ENCODE data around the gene ACRV1.

The ACRV1 gene

GRCh38 chr11:125679397-125679796, 1.2 kb downstream of the ACRV1 start:
- no peak for FAIRE-seq
- DNase-seq (ENCODE audit: insufficient read length, low spot score): no peak

GRCh38 chr11:125675196-125675595, 5.5 kb downstream of the ACRV1 start:
- DNase-seq (ENCODE audit: insufficient read length, low spot score) (no peak), FAIRE-seq (no peak)
- no peak for TF ChIP-seq POLR2A (IDR thresholded peaks at IDR 0.05; ENCODE audit: low read depth, low read length)

More at GRCh38 chr11:125679397-125679796, 1.2 kb downstream of the ACRV1 start:
- TF ChIP-seq POLR2A (IDR thresholded peaks at IDR 0.05; ENCODE audit: low read depth, low read length): no peak

DNA sequence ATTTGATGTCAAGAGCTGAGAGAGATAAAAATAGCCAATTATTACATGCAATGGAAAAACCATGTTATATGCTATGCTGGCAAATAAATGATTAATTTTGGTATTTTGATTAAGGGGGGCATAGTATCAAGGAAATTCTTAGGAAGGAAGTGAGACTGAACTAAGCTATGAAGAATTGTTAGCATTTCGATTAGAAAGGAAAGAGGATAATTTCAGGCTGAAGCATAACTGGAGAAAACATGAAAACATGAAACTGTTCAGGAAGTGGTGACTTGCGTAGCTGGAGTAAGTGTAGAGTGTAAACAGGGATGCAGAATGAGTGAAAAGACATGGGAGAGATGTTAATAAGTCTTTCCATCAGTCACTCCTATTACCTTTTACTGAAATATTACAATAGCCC, 6.4 kb downstream of the ACRV1 start:
- no peak for FAIRE-seq
- no peak for DNase-seq (ENCODE audit: insufficient read length, low spot score)
- TF ChIP-seq POLR2A (IDR thresholded peaks at IDR 0.05; ENCODE audit: low read depth, low read length): no peak

- FAIRE-seq (no peak), DNase-seq (ENCODE audit: insufficient read length, low spot score) (no peak)
- TF ChIP-seq POLR2A (IDR thresholded peaks at IDR 0.05; ENCODE audit: low read depth, low read length): no peak
Observed at GRCh38 chr11:125671561-125671960, 9.1 kb downstream of the ACRV1 start.

- no peak for DNase-seq (ENCODE audit: insufficient read length, low spot score)
- no peak for FAIRE-seq
- TF ChIP-seq POLR2A (IDR thresholded peaks at IDR 0.05; ENCODE audit: low read depth, low read length): no peak
Observed at GRCh38 chr11:125670172-125670571, 10.5 kb downstream of the ACRV1 start.

DNA sequence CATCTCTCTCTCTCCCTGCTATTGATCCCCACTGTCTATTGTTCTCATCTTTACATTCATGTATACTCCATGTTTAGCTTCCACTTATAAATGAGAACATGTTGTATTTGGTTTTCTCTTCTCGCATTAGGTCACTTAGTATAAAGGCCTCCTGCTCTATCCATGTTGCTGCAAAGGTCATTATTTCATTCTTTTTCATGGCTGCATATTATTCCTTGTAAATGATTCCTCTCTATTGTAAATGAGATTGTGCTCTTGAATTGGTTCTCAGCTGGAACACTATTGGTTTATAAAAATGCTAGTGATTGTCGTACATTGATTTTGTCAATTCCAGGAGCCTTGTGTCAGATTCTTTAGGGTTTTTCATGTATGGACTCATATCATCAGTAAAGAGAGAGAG, 13.5 kb downstream of the ACRV1 start:
- FAIRE-seq: no peak
- no peak for TF ChIP-seq POLR2A (IDR thresholded peaks at IDR 0.05; ENCODE audit: low read depth, low read length)
- no peak for DNase-seq (ENCODE audit: insufficient read length, low spot score)

DNA sequence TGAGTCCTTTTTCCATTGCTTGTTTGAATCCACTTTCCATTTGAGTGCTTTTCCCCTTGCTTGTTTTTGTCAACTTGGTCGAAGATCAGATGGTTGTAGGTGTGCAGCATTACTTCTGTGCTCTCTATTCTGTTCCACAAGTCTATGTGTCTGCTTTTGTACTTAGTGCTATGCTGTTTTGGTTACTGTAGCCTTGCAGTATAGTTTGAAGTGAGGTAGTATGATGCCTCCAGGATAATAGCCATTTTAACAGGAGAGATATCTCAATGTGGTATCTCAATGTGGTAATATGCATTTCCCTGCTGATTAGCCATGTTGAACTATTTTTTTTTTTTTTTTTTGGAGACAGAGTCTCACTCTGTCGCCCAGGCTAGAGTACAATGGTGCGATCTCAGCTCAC, 16.7 kb downstream of the ACRV1 start:
- DNase-seq (ENCODE audit: insufficient read length, low spot score): no peak
- no peak for FAIRE-seq
- TF ChIP-seq POLR2A (IDR thresholded peaks at IDR 0.05; ENCODE audit: low read depth, low read length): no peak

DNA sequence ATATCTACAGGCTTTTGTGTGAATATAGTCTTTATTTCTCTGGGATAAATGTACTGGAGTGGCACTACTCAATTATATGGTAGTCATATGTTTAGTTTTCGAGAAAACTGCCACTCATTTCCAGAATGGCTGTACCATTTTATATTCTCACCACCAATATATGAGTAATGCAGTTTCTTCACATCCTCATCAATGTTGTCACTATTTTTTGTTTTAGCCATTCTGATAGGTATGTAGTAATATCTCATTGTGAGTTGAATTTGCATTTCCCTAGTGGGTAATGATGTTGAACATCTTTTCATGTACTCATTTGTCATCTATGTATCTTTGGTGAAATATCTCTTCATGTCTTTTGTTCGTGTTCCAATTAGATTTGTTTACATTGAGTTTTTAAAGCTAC, 18.0 kb downstream of the ACRV1 start:
- no peak for TF ChIP-seq POLR2A (IDR thresholded peaks at IDR 0.05; ENCODE audit: low read depth, low read length)
- FAIRE-seq: no peak

DNA sequence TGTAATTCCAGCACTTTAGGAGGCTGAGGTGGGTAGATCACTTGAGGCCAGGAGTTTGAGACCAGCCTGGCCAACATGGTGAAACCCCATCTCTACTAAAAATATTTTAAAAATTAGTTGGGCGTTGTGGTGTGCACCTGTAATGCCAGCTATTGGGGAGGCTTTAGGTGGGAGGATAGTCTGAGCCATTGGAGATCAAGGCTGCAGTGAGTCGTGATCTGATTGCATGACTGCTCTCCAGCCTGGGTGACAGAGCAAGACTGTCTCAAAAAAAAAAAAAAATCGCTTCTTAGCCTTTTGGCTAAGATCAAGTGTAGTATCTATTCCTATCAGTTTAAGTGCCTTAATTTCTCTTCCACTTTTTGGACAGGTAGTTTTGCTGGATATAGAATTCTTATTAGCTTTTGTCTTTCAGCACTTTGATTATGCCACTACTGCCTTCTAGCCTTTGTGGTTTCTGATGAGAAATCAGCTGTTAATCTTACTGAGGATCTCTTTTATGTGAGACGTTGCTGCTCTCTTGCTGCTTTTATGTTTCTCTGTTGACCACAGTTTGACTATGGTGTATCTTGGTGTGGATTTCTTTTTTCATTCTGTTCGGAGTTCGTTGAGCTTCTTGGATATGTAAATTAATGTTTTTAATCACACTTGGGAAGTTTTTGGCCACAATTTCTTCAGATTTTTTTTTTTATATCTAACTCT, 31.0 kb downstream of the ACRV1 start:
- no peak for TF ChIP-seq POLR2A (IDR thresholded peaks at IDR 0.05; ENCODE audit: low read depth, low read length)
- FAIRE-seq: no peak
- DNase-seq (ENCODE audit: insufficient read length, low spot score): no peak

More for the DNA sequence above, 18.0 kb downstream of the ACRV1 start:
- no peak for DNase-seq (ENCODE audit: insufficient read length, low spot score)

DNA sequence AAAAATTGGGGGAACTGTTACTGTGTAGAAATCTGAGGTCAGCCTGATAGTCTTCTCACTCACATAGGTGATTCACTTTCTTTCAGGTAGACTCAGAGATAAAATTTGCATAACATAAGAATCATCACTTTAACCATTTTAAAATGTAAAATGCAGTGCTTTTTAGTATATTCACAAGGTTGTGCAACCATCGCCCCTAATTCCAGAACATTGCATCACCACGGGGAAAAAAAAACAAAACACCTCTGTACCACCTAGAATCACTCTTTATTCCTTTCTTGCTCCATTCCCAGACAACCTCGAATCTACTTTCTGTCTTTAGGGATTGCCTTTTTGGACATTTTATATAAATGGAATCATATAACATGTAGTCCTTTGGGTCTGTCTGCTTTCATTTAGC, 34.8 kb downstream of the ACRV1 start:
- no peak for DNase-seq (ENCODE audit: insufficient read length, low spot score)
- no peak for TF ChIP-seq POLR2A (IDR thresholded peaks at IDR 0.05; ENCODE audit: low read depth, low read length)
- no peak for FAIRE-seq

DNA sequence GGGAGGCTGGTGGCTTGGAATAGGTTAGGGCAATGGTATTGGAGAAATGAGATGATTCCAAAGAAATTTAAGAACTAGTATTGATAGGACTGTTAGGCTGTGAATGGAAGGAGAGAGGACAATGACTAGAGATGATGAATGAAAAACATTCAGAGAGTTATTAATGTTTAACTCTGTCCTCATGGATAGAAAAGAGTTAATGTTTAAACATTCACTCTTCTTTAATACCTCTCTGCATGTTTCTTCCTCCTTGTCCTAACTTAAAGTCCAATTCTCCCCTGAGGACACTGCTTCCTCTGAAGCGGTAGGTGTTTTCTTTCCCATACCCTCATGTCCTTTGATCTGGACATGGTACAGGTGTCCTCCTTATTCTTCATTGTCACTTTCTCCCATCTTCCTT, 42.3 kb downstream of the ACRV1 start:
- FAIRE-seq: no peak

DNA sequence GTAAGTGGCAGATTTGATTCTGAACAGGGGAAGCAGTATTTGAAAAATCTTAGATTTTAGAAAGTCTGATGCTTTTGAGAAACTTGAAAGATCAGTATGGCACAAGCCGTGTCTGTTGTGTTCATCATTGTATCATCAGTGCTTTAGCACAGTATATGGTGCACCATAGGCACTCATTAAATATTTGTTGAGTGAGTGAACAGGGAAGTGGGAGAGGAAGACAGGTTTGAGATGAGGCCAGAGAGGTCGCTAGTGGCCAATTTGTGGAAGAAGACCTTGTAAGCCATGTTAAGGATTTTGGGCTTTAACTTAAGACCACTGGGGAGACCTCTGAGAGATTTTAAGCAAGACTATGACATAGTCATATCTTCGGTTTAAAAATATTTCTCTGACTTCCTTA, 42.8 kb downstream of the ACRV1 start:
- DNase-seq (ENCODE audit: insufficient read length, low spot score): no peak
- no peak for TF ChIP-seq POLR2A (IDR thresholded peaks at IDR 0.05; ENCODE audit: low read depth, low read length)
- no peak for FAIRE-seq

More for the DNA sequence above, 42.3 kb downstream of the ACRV1 start:
- TF ChIP-seq POLR2A (IDR thresholded peaks at IDR 0.05; ENCODE audit: low read depth, low read length): no peak
- DNase-seq (ENCODE audit: insufficient read length, low spot score): no peak

DNA sequence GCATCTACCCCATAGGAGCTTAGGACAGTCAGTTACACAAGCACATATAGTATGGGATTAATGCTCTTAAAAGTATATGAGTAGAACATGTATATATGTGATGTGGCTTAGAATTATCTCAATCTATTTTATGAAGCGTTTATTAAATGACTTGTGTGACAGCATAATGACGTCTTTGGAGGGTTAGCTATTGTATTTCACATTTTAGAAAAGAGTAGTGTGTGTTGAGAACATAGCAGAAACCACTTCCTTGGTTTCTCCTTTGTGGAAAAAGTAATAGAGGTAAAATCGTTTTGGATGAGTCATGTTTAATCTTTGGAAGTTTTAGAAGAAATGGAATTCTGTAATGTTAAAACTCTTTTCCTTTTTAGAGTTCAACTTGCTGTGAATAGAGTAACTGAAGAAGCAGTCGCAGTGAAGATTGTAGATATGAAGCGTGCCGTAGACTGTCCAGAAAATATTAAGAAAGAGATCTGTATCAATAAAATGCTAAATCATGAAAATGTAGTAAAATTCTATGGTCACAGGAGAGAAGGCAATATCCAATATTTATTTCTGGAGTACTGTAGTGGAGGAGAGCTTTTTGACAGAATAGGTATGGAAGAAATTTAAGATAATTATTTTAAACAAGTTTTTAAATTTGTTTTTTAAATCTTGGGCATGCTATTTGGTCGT, 53.3 kb downstream of the ACRV1 start:
- FAIRE-seq (peak; percentile 38), DNase-seq (ENCODE audit: insufficient read length, low spot score) (no peak)
- TF ChIP-seq POLR2A (IDR thresholded peaks at IDR 0.05; ENCODE audit: low read depth, low read length): no peak

- peak; percentile 92 for FAIRE-seq
- TF ChIP-seq POLR2A (IDR thresholded peaks at IDR 0.05; ENCODE audit: low read depth, low read length): no peak
- peak; percentile 50 for DNase-seq (ENCODE audit: insufficient read length, low spot score)
Observed at GRCh38 chr11:125626288-125626950, 54.2 kb downstream of the ACRV1 start.
